GM12801 (cell line): ENCODE results near the gene SLC35G3.

Experiments used
- TF ChIP-seq, protein P1 (sequence below): IDR thresholded peaks from one replicate; pipeline ENCODE4 v1.5.1; 2011; ENCODE audit warnings: control low read depth; ENCODE audit not compliant: insufficient read length; ENCODE audit errors: extremely low read depth

SLC35G3 gene

DNA sequence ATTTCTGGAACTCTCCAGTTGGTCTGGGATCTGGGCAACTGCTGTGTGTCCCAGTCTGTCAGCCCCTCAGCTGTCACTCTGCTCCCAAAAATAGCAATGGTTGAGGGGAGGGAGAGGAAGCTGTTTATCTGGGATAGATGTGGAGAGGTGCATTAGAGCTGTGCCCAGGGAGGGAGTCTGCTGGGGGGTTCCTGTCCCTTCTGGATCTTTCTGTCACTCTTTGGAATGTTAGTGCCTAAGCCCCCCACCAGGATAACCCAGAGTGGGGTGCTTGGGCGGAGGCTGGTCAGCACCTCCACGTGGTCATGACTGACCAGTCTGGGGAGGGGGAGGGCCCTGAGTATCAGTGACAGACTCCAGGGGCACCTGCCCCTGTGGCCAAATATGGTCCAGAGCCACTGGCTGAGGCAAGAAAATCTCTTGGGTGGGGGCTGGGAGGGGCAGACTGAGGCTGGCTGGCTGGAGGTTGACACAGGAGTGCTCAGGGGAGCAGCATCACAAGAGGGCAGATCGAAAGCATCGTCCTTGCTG, 46.8 kb downstream of the SLC35G3 start, which contains the start of gene UNC45B:
Gene UNC45B, plus strand, starts transcription at position 443 of the 531 bp plus-strand sequence. CDS start 447 bp downstream, outside the sequence.
- TF ChIP-seq, protein P1, sequence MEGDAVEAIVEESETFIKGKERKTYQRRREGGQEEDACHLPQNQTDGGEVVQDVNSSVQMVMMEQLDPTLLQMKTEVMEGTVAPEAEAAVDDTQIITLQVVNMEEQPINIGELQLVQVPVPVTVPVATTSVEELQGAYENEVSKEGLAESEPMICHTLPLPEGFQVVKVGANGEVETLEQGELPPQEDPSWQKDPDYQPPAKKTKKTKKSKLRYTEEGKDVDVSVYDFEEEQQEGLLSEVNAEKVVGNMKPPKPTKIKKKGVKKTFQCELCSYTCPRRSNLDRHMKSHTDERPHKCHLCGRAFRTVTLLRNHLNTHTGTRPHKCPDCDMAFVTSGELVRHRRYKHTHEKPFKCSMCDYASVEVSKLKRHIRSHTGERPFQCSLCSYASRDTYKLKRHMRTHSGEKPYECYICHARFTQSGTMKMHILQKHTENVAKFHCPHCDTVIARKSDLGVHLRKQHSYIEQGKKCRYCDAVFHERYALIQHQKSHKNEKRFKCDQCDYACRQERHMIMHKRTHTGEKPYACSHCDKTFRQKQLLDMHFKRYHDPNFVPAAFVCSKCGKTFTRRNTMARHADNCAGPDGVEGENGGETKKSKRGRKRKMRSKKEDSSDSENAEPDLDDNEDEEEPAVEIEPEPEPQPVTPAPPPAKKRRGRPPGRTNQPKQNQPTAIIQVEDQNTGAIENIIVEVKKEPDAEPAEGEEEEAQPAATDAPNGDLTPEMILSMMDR = no peak

DNA sequence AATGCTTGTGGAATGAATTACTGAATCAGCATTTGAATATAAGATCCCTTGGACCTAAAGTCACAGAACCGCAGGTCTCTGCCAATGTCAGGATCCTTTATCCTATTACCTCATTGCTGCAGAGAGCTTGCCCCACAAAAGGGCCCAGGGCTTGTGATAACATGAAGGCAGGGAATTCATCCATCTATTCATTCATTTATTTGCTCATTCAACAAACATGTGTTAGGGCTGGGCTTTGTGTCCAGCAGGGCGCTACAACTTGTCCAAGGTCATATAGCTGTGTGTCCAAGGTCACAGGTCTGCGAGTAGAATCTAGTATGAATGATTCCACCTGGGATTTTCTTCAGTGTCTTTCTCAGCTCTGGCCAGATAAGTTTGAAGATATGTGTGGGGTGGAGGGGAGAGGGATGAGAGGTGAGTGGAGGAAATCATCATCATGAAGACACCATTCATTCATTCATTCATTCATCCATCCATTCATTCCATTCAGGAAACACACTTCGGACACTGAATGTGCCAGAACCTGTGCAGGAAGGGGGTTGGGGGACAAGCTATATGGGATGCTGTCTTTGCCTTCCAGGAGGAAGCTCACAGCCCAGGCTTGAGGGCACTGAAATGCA, 47.9 kb downstream of the SLC35G3 start:
- TF ChIP-seq, protein P1 = no peak

DNA sequence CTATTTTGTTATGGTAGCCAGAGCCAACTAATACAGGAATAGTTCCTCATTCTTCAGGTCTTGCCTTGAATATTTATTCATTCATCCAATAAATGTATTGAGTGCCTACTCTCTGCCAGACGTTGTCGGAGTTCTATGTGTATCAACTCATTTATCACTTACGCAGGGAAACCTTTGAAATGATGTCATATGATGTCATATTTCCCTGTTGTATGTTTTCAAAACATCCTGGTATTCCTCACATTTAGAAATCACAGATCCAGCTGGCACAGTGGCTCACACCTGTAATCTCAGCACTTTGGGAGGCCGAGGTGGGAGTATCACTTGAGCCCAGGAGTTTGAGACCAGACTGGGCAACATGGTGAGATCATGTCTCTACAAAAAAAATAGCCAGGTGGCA, 49.4 kb downstream of the SLC35G3 start:
- TF ChIP-seq, protein P1 = no peak
